HEK293T (cell line): ENCODE data around the gene CCDC146.
"Not testable (repeated sequence)": the region's sequence is repeated elsewhere in the genome, so short reads cannot be mapped to it uniquely, and the experiment has no call there.

ENCODE experiments used
- ARNT ChIP-seq: fragments of 450-650 bp; IDR thresholded peaks from 2 replicates; pipeline ENCODE4 v1.6.1; 2017; ENCODE audit warnings: mild to moderate bottlenecking
- BHLHE40 ChIP-seq: fragments of 450-650 bp; IDR thresholded peaks from 2 replicates; pipeline ENCODE4 v1.6.1; 2016; ENCODE audit warnings: mild to moderate bottlenecking, moderate library complexity, borderline replicate concordance
- CTBP1 ChIP-seq: fragments of 450-650 bp; IDR thresholded peaks from 2 replicates; pipeline ENCODE4 v1.6.1; 2016; ENCODE audit warnings: borderline replicate concordance
- ELF4 ChIP-seq: fragments of 450-650 bp; IDR thresholded peaks from 2 replicates; pipeline ENCODE4 v1.6.1; 2017; ENCODE audit warnings: antibody characterized with exemption
- FOXA1 ChIP-seq: fragments of 450-650 bp; IDR thresholded peaks from 2 replicates; pipeline ENCODE4 v1.6.1; 2016; ENCODE audit warnings: mild to moderate bottlenecking
- FOXK2 ChIP-seq: fragments of 450-650 bp; IDR thresholded peaks from 2 replicates; pipeline ENCODE4 v1.6.1; 2016; ENCODE audit warnings: mild to moderate bottlenecking
- FOXM1 ChIP-seq: fragments of 450-650 bp; IDR thresholded peaks from 2 replicates; pipeline ENCODE4 v1.6.1; 2017; ENCODE audit warnings: mild to moderate bottlenecking, borderline replicate concordance
- HDGF ChIP-seq: fragments of 450-650 bp; IDR thresholded peaks from 2 replicates; pipeline ENCODE4 v1.6.1; 2017; ENCODE audit warnings: antibody characterized with exemption, borderline replicate concordance
- L3MBTL2 ChIP-seq: fragments of 450-650 bp; conservative IDR thresholded peaks from 2 replicates; pipeline ENCODE4 v1.6.1; 2016; ENCODE audit warnings: mild to moderate bottlenecking
- LEF1 ChIP-seq: fragments of 450-650 bp; IDR thresholded peaks from 2 replicates; pipeline ENCODE4 v1.6.1; 2017; ENCODE audit warnings: mild to moderate bottlenecking, borderline replicate concordance
- SP1 ChIP-seq: fragments of 450-650 bp; IDR thresholded peaks from 2 replicates; pipeline ENCODE4 v1.6.1; 2017
- SUZ12 ChIP-seq: fragments of 450-650 bp; IDR thresholded peaks from 2 replicates; pipeline ENCODE4 v1.6.1; 2016; ENCODE audit warnings: mild to moderate bottlenecking
- TARDBP ChIP-seq: fragments of 450-650 bp; IDR thresholded peaks from 2 replicates; pipeline ENCODE4 v1.6.1; 2016
- TF ChIP-seq, protein P1 (sequence below): fragments of 450-650 bp; IDR thresholded peaks from 2 replicates; pipeline ENCODE4 v1.6.1; 2016

DNA sequence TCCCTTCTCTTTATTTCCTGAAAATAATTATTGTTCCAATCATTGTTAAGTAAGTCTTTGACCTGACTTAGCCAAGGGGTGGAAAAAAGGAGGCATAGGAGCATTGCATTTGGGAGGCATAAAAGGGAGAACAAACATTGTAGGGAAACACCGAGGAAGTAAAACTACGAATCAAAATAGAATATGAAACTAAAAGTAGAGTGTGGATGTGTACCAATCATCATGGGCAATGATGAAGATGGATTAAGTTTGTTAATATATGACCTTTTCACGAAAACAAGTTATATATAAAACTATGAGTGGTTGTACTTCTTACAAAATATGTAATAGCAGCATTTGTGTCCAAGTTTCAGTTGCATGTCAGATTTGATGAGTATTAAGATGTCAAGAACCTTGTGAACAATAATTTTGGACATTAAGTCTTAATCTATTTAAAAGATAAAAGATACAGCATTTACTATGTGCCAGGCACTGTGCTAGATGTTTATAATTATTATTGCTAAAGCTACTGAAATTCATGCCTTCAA lies 52.9 kb downstream of the CCDC146 start:
- TF ChIP-seq FOXA1, SP1, TARDBP, BHLHE40, CTBP1, SUZ12, FOXK2, FOXM1, LEF1, L3MBTL2, HDGF, ARNT, ELF4: not testable (repeated sequence)
- TF ChIP-seq, protein P1, sequence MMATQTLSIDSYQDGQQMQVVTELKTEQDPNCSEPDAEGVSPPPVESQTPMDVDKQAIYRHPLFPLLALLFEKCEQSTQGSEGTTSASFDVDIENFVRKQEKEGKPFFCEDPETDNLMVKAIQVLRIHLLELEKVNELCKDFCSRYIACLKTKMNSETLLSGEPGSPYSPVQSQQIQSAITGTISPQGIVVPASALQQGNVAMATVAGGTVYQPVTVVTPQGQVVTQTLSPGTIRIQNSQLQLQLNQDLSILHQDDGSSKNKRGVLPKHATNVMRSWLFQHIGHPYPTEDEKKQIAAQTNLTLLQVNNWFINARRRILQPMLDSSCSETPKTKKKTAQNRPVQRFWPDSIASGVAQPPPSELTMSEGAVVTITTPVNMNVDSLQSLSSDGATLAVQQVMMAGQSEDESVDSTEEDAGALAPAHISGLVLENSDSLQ = not testable (repeated sequence)
